Progenitor cell of endocrine pancreas (in vitro differentiated cells): Measurements from ENCODE around the gene ITPK1. TPM values are rescaled to one million over a fixed set of nuclear protein-coding genes. Genes with fewer than 3 reads are reported as not detected.
A peak's percentile ranks its signal among the peaks of the same experiment; 100 is the strongest.

Source experiments
- DNase-seq: peaks from one replicate; pipeline ENCODE4 v3.0.0; 2021; ENCODE audit warnings: low spot score; ENCODE audit not compliant: unreplicated experiment
- H3K27ac Mint-ChIP-seq: 2 replicates; pipeline ENCODE4 v1.8.0; 2021; ENCODE audit warnings: mild to moderate bottlenecking, moderate library complexity, mixed read lengths
- H3K27me3 Mint-ChIP-seq: 2 replicates; pipeline ENCODE4 v1.8.0; 2021; ENCODE audit warnings: mixed read lengths
- H3K36me3 Mint-ChIP-seq: 2 replicates; pipeline ENCODE4 v1.8.0; 2022; ENCODE audit warnings: mixed read lengths; ENCODE audit not compliant: insufficient read depth
- H3K4me1 Mint-ChIP-seq: 2 replicates; pipeline ENCODE4 v1.8.0; 2021; ENCODE audit warnings: low read depth, mixed read lengths
- H3K4me3 Mint-ChIP-seq: 2 replicates; pipeline ENCODE4 v1.8.0; 2021; ENCODE audit warnings: low read depth, mild to moderate bottlenecking, moderate library complexity, mixed read lengths
- H3K9me3 Mint-ChIP-seq: 2 replicates; pipeline ENCODE4 v1.8.0; 2021; ENCODE audit warnings: low read depth, mixed read lengths
- total RNA-seq: library from RNA; stranded (reverse); gene quantifications from 2 replicates; pipeline ENCODE4 v1.2.1, GENCODE V29; 2021
- TF ChIP-seq, protein P1 (sequence below): fragments of 200-600 bp; sonication (generic); IDR thresholded peaks from one replicate; pipeline ENCODE4 v1.5.0; 2021; ENCODE audit warnings: antibody characterized with exemption, mild to moderate bottlenecking; ENCODE audit not compliant: unreplicated experiment

The ITPK1 gene
- total RNA-seq, 1 donor from 2014 or later = 72.0 TPM

DNA sequence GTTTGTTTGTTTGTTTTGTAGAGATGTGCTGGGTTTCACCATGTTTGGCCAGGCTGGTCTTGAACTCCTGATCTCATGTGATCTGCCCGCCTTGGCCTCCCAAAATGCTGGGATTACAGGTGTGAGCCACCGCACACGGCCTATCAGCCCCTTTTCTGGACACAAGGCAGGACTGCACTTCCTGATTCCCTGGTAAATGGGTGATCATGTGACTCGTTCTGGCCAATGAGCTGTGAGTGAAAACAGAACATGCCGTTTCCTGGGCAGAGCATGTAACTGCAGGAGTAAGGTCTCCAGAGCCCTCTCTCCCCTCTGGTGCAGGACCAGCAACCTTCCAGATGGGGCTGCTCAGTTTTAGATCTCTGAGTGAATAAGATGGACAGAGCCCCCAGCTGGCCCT lies 92.7 kb downstream of the ITPK1 start:
- H3K36me3 Mint-ChIP-seq = peaks cover 2% of the 10 kb centered on the region
- H3K4me3 Mint-ChIP-seq = no peak overlapping the region
- H3K9me3 Mint-ChIP-seq = no peaks in the 10 kb centered on the region
- peak overlapping the region; percentile 86 for H3K27ac Mint-ChIP-seq
- no peaks in the 10 kb centered on the region for H3K27me3 Mint-ChIP-seq
- TF ChIP-seq, protein P1, sequence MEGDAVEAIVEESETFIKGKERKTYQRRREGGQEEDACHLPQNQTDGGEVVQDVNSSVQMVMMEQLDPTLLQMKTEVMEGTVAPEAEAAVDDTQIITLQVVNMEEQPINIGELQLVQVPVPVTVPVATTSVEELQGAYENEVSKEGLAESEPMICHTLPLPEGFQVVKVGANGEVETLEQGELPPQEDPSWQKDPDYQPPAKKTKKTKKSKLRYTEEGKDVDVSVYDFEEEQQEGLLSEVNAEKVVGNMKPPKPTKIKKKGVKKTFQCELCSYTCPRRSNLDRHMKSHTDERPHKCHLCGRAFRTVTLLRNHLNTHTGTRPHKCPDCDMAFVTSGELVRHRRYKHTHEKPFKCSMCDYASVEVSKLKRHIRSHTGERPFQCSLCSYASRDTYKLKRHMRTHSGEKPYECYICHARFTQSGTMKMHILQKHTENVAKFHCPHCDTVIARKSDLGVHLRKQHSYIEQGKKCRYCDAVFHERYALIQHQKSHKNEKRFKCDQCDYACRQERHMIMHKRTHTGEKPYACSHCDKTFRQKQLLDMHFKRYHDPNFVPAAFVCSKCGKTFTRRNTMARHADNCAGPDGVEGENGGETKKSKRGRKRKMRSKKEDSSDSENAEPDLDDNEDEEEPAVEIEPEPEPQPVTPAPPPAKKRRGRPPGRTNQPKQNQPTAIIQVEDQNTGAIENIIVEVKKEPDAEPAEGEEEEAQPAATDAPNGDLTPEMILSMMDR = no peak
- H3K4me1 Mint-ChIP-seq = peaks cover 34% of the 10 kb centered on the region
- DNase-seq = no peak

DNA sequence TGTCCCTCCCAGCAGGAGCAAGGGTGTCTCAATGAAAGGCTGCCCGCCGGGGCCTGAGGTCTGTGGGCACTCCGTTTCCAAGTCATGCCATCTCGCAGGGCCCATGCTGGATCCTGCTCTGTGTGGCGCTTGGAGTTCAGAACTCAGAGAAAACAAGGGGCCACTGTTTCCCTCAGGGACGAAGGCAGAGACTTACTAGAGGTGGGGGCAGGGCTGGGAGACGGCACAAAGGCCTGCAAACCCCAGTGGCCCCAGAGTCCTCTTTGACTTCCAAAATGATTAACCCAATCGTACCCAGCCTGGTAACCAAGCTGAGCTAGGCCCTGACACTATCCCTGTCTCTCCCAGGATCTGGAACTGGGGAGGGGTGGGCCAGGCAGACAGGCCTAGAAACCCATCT lies 95.8 kb downstream of the ITPK1 start:
- peak overlapping the region; percentile 89 for H3K27ac Mint-ChIP-seq

DNA sequence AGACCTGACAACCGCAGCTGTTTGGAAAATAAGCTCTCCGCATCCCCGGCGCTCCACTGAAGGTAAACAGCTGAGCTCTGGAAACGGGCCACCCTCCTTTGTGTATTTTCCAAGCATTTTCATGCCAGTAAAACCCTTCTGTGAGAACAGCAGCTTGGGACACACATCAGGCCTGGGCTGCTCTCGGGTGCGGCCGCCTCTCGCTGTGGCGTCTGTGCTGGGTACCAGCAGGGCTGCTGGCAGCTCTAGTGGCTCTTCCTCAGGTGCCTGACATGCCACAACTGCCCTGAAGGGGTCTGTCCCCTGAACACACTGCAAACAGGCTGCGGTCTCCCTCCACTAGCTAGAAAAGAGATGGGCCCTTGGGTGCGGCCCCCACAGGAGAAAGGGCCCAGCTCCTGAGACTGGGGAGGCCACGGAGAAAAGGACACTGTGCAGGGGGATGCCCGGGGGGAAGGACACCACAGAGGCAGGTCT lies 96.3 kb downstream of the ITPK1 start:
- peaks cover 5% of the 10 kb centered on the region for H3K36me3 Mint-ChIP-seq
- no peaks in the 10 kb centered on the region for H3K9me3 Mint-ChIP-seq
- peaks cover 35% of the 10 kb centered on the region for H3K4me1 Mint-ChIP-seq
- DNase-seq = no peak
- H3K27me3 Mint-ChIP-seq = no peaks in the 10 kb centered on the region
- H3K4me3 Mint-ChIP-seq = no peak overlapping the region
- TF ChIP-seq, protein P1 = peak; percentile 22
- peak overlapping the region; percentile 89 for H3K27ac Mint-ChIP-seq

More for the DNA sequence above, 95.8 kb downstream of the ITPK1 start:
- Mint-ChIP-seq H3K9me3 (no peaks in the 10 kb centered on the region), H3K36me3 (peaks cover 2% of the 10 kb centered on the region), H3K4me3 (peak overlapping the region; percentile 31), H3K4me1 (peaks cover 37% of the 10 kb centered on the region), H3K27me3 (no peaks in the 10 kb centered on the region)
- TF ChIP-seq, protein P1 = no peak
- DNase-seq = no peak

DNA sequence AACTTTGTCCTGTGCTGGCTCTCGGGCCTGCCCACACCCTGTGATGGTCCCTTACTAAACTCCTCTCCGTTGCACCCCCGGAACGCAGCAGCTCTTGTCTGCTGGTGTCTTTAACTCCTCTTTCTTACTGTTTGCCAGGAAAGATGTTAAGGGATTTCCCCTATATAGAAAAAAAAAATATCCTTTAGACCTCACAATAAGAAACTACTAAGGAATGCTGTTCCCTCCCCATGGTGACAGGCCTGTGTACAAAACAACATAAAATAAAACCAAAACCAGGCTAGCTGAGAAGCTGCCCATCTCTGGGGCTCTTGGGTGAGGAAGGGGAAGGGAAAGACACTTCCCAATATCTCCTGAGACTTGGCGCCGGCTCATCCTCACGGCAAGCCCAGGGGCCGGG lies 97.4 kb downstream of the ITPK1 start:
- no peaks in the 10 kb centered on the region for H3K27me3 Mint-ChIP-seq
- H3K4me3 Mint-ChIP-seq = no peak overlapping the region
- no peak for DNase-seq
- TF ChIP-seq, protein P1 = no peak
- no peaks in the 10 kb centered on the region for H3K9me3 Mint-ChIP-seq
- peaks cover 5% of the 10 kb centered on the region for H3K36me3 Mint-ChIP-seq
- peak overlapping the region; percentile 14 for H3K27ac Mint-ChIP-seq
- H3K4me1 Mint-ChIP-seq = peaks cover 34% of the 10 kb centered on the region

DNA sequence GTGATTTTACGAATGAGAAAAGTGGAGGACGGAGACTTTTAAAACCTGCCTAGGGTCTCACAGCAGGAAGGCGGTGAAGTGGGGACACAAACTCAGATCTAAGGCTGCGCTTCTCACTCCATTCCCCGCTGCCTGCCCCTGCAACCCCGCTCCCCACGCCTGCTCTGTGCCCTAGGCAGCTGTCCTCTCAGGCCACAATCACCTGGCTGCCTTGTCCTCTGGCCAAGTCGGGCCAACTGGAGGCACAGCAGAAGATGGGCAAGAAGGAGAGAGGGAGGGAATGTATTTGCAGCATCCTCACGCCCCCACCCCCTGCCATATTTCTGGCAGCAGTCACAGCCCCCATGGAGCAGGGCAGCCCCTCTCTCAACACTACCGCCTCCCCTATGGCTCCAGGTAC lies 97.8 kb downstream of the ITPK1 start:
- H3K4me3 Mint-ChIP-seq = no peak overlapping the region
- no peaks in the 10 kb centered on the region for H3K9me3 Mint-ChIP-seq
- peaks cover 30% of the 10 kb centered on the region for H3K4me1 Mint-ChIP-seq
- peak overlapping the region; percentile 14 for H3K27ac Mint-ChIP-seq
- peaks cover 5% of the 10 kb centered on the region for H3K36me3 Mint-ChIP-seq
- no peak for DNase-seq
- no peaks in the 10 kb centered on the region for H3K27me3 Mint-ChIP-seq
- TF ChIP-seq, protein P1 = no peak
